Small intestine (tissue), 7 donors: ENCODE results near the gene XPO6. TPM values are rescaled to one million over a fixed set of nuclear protein-coding genes. Genes with fewer than 3 reads are reported as not detected.

Experiments used
- DNase-seq, 2 donors: peaks; one replicate each; pipeline versions ENCODE4 v3.0.0 to v3.0.0-alpha.2; 2013
- FAIRE-seq: peaks from 2 replicates; lab custom pipeline; 2012; peaks lifted over from hg19 to GRCh38; lab: Jason Lieb, UNC
- H3K27ac ChIP-seq, 3 donors: one replicate each; pipeline ENCODE4 v1.5.1; 2013; ENCODE audit warnings: low read length in 2 of 3, mild to moderate bottlenecking in 2 of 3, control low read depth in 1 of 3, inconsistent platforms in 1 of 3, low read depth in 1 of 3, moderate library complexity in 1 of 3
- H3K27me3 ChIP-seq, 3 donors: one replicate each; pipeline ENCODE4 v1.6.1; 2013; ENCODE audit warnings: low read length in 3 of 3, inconsistent platforms in 1 of 3; ENCODE audit not compliant: control insufficient read depth in 3 of 3, insufficient read depth in 3 of 3
- H3K36me3 ChIP-seq, 3 donors: one replicate each; pipeline ENCODE4 v1.6.1; 2013; ENCODE audit warnings: low read length in 3 of 3, inconsistent platforms in 1 of 3, low read depth in 1 of 3, mild to moderate bottlenecking in 1 of 3, moderate library complexity in 1 of 3; ENCODE audit not compliant: control insufficient read depth in 3 of 3, insufficient read depth in 2 of 3
- H3K4me1 ChIP-seq, 3 donors: one replicate each; pipeline ENCODE4 v1.6.1; 2013; ENCODE audit warnings: low read length in 2 of 3, inconsistent platforms in 1 of 3, low read depth in 1 of 3, mild to moderate bottlenecking in 1 of 3, moderate library complexity in 1 of 3; ENCODE audit not compliant: control insufficient read depth in 3 of 3, insufficient read depth in 2 of 3
- H3K4me3 ChIP-seq, 3 donors: one replicate each; pipeline ENCODE4 v1.5.1; 2013; ENCODE audit warnings: low read length in 3 of 3, control low read depth in 1 of 3, inconsistent platforms in 1 of 3, low read depth in 1 of 3, mild to moderate bottlenecking in 1 of 3, moderate library complexity in 1 of 3
- H3K9me3 ChIP-seq, 2 donors: one replicate each; pipeline ENCODE4 v1.6.1; 2013; ENCODE audit warnings: low read depth in 1 of 2, low read length in 1 of 2; ENCODE audit not compliant: control insufficient read depth in 2 of 2, insufficient read depth in 1 of 2
- WGBS, 3 donors: extraction: QIAGEN DNeasy Blood & Tissue Kit; methylation state at CpG; one replicate each; pipeline ENCODE4 v1.1.7; 2013; 5-methylcytosine and 5-hydroxymethylcytosine counted together
- polyA plus RNA-seq, 4 donors: library from polyadenylated mRNA; stranded (reverse) in 3 of 4; unstranded in 1 of 4; fragments of 200-250 nt in 3 of 4; fragments of 120-200 nt in 1 of 4; gene quantifications; one replicate each; pipeline versions ENCODE4 v1.2.1 to v1.2.3, GENCODE V29; 2013
- donor health status: healthy with polysubstance abuse.
- donor health status: control.
- donor health status: control.
- donor health status: Bipolar disorder and iron deficiency.
- donor health status: healthy.

Gene XPO6
- polyA plus RNA-seq, 4 donors: 51.1 to 78.1 (median 56.7) TPM

DNA sequence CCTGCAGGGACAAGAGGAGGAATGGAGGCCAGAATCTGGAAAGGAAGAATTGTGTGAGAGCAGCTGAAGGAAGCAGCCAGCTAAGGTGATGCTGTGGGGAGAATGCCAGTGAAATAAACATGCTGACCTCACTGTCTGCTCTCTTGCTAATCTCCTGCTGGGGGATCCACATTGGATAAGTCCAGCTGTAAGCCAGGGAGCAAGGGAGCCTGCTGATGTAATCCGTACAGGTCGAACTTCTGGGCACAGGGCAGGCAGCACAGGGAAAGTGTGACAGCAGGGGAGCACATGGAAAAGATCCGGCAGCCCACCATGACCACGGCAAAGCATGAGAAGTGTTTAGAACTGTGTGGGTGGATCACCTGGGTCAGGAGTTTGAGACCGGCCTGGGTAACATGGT lies 7.5 kb upstream of the XPO6 start:
- H3K27me3 ChIP-seq: no peaks in the 10 kb centered on the region
- no peaks in the 10 kb centered on the region for H3K9me3 ChIP-seq
- no peak overlapping the region for H3K27ac ChIP-seq
- DNase-seq (no peak), FAIRE-seq (no peak)
- H3K4me1 ChIP-seq: no peaks in the 10 kb centered on the region
- no peak overlapping the region for H3K4me3 ChIP-seq
- H3K36me3 ChIP-seq: no peaks in the 10 kb centered on the region
- 84 to 95% (median 88%) methylated on average over 5 of the region's 5 CpGs for WGBS, 3 donors

DNA sequence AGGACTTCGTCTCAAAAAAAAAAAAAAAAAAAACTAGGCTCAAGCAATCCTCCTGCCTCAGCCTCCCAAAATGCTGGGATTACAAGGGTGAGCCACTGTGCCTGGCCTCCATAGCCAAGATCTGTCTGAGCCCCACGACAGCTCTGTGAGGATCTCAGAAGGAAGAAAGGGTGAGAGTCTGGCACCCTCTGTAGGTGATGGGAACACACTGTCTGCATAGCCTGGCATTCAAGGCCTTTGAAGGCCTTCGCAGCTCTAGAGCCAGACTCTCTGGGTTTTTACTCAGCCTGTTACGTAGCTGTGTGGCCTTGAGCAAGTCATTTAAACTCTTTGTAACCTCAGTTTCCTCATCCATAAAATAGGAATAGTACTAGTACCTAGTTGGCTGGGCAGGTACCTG lies 6.3 kb upstream of the XPO6 start:
- DNase-seq (peak; percentile 32 to 59), FAIRE-seq (no peak)
- H3K27me3 ChIP-seq: no peaks in the 10 kb centered on the region
- no peak overlapping the region for H3K4me3 ChIP-seq
- no peak overlapping the region for H3K27ac ChIP-seq
- H3K4me1 ChIP-seq: no peaks in the 10 kb centered on the region
- H3K9me3 ChIP-seq: no peaks in the 10 kb centered on the region
- H3K36me3 ChIP-seq: no peaks in the 10 kb centered on the region
- WGBS, 3 donors: 72 to 73% (median 73%) methylated on average over 4 of the region's 4 CpGs

DNA sequence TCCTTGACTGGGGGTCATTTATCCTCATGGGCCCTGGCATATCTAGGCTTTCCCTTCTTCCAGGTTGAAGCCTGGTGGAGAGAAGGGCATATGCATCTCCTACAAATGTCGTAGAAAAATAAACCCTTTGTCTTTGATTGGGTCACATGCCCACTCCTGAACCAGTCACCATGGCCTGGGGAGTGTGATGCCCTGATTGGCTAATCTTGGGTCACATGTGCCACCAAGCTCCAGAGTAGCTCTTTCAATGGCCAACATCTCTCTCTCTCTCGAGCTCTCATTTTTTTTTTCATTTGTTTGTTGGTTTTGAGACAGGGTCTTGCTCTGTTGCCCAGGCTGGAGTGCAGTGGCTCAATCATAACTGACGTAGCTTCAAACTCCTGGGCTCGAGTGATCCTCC lies 5.6 kb upstream of the XPO6 start:
- FAIRE-seq (no peak), DNase-seq (no peak)
- 90 to 98% (median 91%) methylated on average over 4 of the region's 4 CpGs for WGBS, 3 donors
- Histone ChIP-seq H3K4me3 (no peak overlapping the region), H3K4me1 (no peaks in the 10 kb centered on the region), H3K27me3 (no peaks in the 10 kb centered on the region), H3K27ac (no peak overlapping the region), H3K36me3 (no peaks in the 10 kb centered on the region), H3K9me3 (no peaks in the 10 kb centered on the region)

DNA sequence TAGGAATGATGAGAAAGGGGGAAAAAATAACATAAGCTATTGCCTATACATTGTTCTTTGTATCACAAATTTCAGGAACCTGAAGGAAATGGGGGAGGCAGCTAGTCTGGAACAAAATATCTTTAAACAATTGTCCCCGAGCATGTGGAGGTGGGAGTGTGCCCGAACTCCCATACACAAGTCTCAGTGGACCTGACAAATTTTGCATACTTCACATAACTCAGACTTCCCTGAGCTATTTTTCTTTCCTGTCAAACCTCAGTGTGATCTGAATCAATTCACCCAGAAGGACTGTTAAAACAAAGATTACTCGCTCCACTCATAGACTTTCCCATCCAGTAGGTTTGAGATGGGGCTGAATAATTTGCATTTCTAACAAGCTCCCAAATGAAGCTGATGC lies 1.6 kb upstream of the XPO6 start:
- H3K4me1 ChIP-seq: peaks cover 0 to 9% (median 0%) of the 10 kb centered on the region in 3 donors
- H3K4me3 ChIP-seq: no peak overlapping the region
- 73 to 85% (median 78%) methylated on average over 3 of the region's 3 CpGs for WGBS, 3 donors
- no peaks in the 10 kb centered on the region for H3K27me3 ChIP-seq
- H3K27ac ChIP-seq: no peak overlapping the region
- FAIRE-seq: no peak
- DNase-seq: no peak
- H3K9me3 ChIP-seq: no peaks in the 10 kb centered on the region
- peaks cover 1 to 5% (median 4%) of the 10 kb centered on the region in 3 donors for H3K36me3 ChIP-seq

DNA sequence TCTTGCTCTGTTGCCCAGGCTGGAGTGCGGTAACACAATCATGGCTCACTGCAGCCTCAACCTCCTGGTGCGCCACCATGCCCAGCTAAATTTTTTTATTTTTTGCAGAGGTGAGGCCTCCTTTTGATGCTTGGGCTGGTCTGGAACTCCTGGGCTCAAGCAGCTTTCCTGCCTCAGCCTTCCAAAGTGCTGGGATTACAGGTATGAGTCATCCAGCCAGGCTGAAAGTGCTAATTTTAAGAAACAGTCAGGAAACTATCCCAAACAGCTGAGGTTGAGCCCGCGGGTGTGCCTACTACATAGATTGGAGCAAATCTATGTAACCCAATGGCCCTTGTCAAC lies 738 bp upstream of the XPO6 start:
- 89 to 97% (median 94%) methylated on average over 4 of the region's 4 CpGs for WGBS, 3 donors
- H3K36me3 ChIP-seq: peaks cover 2 to 8% (median 5%) of the 10 kb centered on the region in 3 donors
- FAIRE-seq (no peak), DNase-seq (no peak)
- H3K27ac ChIP-seq: peak overlapping the region in 1 of 3 donors; percentile 36
- no peaks in the 10 kb centered on the region for H3K27me3 ChIP-seq
- H3K4me1 ChIP-seq: peaks cover 0 to 9% (median 3%) of the 10 kb centered on the region in 3 donors
- H3K9me3 ChIP-seq: no peaks in the 10 kb centered on the region
- peak overlapping the region in 2 of 3 donors; percentile 77 to 93 for H3K4me3 ChIP-seq

DNA sequence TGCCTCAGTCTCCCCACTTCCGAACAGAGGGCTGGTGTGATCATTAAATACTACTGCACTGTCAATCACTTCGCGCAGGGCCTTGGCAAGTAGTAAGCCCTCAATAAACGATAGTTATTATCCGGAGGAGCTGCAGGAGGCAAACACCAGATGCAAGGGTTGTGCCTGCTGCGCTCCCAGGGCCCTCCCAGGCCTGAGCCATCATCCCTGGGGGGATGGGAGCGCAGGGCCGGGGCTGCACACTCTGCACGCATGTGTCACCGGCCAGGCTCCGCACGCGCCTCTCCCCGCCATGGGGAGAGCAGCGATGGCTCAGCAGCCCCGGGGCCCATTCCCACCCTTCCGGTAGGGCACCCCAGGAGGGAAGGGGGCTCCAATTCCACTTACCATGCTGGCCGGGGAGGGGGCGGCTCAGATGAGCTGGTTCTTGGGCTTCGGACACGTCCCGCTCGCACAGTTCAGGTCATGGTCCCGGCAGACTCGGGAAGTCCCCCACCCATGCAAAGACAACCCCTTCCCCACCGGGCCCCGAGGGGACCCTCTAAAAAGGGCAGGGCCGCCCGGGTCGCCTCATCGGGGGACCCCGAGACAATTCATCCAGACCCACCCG lies 681 bp downstream of the XPO6 start:
- DNase-seq: peak; percentile 73 to 82
- Histone ChIP-seq H3K9me3 (no peaks in the 10 kb centered on the region), H3K27me3 (no peaks in the 10 kb centered on the region), H3K36me3 (peaks cover 2 to 14% (median 8%) of the 10 kb centered on the region in 3 donors), H3K4me1 (peaks cover 2 to 9% (median 3%) of the 10 kb centered on the region in 3 donors), H3K4me3 (peak overlapping the region; percentile 58 to 93 (median 69)), H3K27ac (peak overlapping the region; percentile 65 to 87 (median 75))
- FAIRE-seq: no peak
- WGBS, 3 donors: 0 to 1% (median 1%) methylated on average over 27 to 33 of the region's 33 CpGs

DNA sequence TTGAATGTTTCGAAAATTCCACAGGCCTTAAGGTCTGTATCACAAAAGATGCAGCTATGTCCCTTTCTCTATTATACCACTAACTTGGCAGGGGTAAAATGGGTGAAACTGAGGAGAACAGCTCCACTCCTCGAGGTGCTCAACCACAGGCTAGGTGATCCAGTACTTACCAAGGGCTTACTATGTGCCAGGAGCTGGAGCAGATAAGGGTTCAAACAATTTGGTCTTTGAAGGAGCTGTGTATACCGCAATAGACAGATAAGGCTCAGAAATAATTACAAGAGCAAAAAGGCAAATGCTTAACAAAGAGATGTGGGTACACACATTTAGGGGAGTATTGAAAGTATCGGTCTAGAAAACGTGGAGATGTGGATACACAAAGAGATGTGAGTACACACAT lies 1.5 kb downstream of the XPO6 start:
- peak overlapping the region in 1 of 3 donors; percentile 87 for H3K27ac ChIP-seq
- no peaks in the 10 kb centered on the region for H3K9me3 ChIP-seq

DNA sequence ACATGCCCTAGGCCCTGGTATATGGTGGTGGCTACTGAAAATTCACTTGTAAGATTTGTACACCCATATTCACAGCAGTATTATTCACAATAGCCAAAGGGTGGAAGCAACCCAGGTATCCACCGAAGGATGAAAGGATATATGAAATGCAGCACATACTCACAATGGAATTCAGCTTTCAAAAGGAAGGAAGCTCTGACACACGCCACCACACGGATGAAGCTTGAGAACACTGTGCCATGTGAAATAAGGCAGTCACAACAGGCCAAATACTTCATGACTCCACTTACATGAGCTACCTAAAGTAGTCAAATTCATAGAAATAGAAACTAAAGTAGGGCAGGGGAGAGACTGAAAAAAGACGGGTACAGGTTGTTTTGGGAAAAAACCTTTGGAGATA lies 2.9 kb downstream of the XPO6 start:
- H3K36me3 ChIP-seq: peaks cover 4 to 26% (median 8%) of the 10 kb centered on the region in 3 donors
- DNase-seq: no peak
- WGBS, 3 donors: 81 to 96% (median 91%) methylated on average over 4 of the region's 4 CpGs
- H3K9me3 ChIP-seq: no peaks in the 10 kb centered on the region
- no peak overlapping the region for H3K27ac ChIP-seq
- no peak for FAIRE-seq
- no peaks in the 10 kb centered on the region for H3K27me3 ChIP-seq
- peaks cover 3 to 9% (median 3%) of the 10 kb centered on the region in 3 donors for H3K4me1 ChIP-seq
- no peak overlapping the region for H3K4me3 ChIP-seq

More for the DNA sequence above, 1.5 kb downstream of the XPO6 start:
- Histone ChIP-seq H3K36me3 (peaks cover 2 to 18% (median 8%) of the 10 kb centered on the region in 3 donors), H3K27me3 (no peaks in the 10 kb centered on the region), H3K4me3 (peak overlapping the region; percentile 58 to 93 (median 69)), H3K4me1 (peaks cover 3 to 9% (median 3%) of the 10 kb centered on the region in 3 donors)
- DNase-seq (peak; percentile 20 to 28), FAIRE-seq (no peak)
- 18 to 41% (median 18%) methylated on average over 5 of the region's 5 CpGs for WGBS, 3 donors

DNA sequence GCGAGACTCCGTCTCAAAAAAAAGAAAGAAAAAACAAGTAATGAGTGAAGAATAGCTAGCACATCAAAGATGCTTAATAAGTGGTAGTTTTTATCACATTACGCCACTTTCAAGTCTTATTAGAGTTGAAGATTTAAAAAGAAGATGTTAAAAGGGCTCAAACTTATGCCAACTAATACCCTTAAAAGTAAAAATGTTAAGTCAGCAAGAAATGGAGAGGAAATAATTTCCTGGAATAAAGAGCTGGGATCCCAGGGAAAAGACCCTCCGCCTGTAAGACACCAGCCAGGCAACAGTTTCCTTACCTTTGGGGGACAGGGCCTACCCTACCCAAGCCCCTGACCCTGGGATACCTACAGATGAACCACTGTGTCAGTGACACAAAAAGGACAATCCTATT lies 3.6 kb downstream of the XPO6 start:
- Histone ChIP-seq H3K4me1 (peaks cover 3 to 9% (median 3%) of the 10 kb centered on the region in 3 donors), H3K27me3 (no peaks in the 10 kb centered on the region), H3K36me3 (peaks cover 4 to 26% (median 10%) of the 10 kb centered on the region in 3 donors), H3K4me3 (no peak overlapping the region), H3K27ac (no peak overlapping the region), H3K9me3 (no peaks in the 10 kb centered on the region)
- no peak for FAIRE-seq
- WGBS, 3 donors: 97 to 99% (median 98%) methylated on average over 4 of the region's 4 CpGs
- DNase-seq: no peak
